Measurements from ENCODE around the gene AP5S1.
"Not testable (repeated sequence)": the region's sequence is repeated elsewhere in the genome, so short reads cannot be mapped to it uniquely, and the experiment has no call there.

Gene AP5S1

GRCh38 chr20:3811467-3812258, 8.7 kb upstream of the AP5S1 start:
- peak; percentile 84 for DNase-seq (ENCODE audit: low read depth, low spot score)

DNA sequence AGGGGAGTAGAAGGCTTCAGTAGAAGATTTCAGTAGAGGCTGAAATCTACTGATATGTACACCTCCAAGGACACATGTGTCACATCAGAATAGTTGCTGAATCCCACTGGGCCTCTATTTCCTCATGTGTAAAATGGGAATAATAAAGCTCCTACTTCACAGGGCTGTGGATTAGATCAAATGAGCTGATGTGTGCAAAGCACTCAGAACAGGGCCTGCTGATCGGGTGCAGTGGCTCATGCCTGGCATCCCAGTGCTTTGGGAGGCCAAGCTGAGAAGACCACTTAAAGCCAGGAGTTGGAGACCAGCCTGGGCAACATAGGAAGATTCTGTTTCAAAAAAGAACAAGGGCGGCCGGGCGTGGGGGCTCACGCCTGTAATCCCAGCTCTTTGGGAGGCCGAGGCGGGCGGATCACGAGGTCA, 8.1 kb upstream of the AP5S1 start:
- DNase-seq (ENCODE audit: low read depth, low spot score), result no peak

DNA sequence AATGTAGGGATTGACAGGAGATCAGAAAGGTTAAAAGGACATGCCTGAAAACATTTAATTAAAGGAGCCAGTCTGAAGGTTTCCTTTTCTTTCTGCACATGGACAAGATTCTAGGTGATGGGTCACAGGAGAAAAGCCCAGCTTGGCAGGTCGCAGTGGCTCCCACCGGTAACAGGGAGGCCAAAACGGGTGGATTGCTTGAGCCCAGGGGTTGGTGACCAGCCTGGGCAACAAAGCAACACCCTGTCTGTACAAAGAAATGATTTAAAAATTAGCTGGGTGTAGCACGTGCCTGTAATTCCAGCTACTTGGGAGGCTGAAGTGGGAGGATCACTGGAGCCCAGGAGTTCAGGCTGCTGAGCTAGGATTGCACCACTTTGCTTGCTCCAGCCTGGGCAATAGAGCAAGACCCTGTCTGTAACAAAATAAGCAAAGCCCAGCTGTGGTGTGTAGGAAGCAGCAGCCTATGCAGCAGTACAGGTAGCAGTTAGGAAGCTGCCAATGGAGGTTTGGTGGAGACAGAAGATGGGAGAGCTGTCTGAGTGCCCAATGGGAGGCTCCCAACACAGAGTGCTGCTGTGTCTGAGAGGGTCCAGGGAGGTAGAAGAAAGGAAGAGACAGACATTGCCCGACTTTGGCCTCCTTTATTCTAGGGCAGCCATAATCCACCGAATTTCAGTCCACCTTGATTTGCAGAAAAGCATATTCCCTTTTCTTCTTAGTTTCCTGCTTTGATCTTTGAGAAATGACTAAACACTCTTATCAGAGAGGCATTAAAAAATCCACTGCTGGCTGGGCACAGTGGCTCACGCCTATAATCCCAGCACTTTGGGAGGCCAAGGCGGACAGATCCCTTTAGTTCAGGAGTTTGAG, 7.1 kb upstream of the AP5S1 start:
- DNase-seq (ENCODE audit: low read depth, low spot score), result no peak

GRCh38 chr20:3813848-3814581, 6.3 kb upstream of the AP5S1 start:
- DNase-seq (ENCODE audit: low read depth, low spot score), result no peak

- no peak for DNase-seq (ENCODE audit: low read depth, low spot score)
Observed at GRCh38 chr20:3814928-3815495, 5.3 kb upstream of the AP5S1 start.

GRCh38 chr20:3815703-3816315, 4.5 kb upstream of the AP5S1 start:
- DNase-seq (ENCODE audit: low read depth, low spot score), result no peak

- no peak for DNase-seq (ENCODE audit: low read depth, low spot score)
Observed at GRCh38 chr20:3818155-3819151, 1.9 kb upstream of the AP5S1 start.

- DNase-seq (ENCODE audit: low read depth, low spot score), result no peak
Observed at GRCh38 chr20:3819411-3820047, 818 bp upstream of the AP5S1 start.

DNA sequence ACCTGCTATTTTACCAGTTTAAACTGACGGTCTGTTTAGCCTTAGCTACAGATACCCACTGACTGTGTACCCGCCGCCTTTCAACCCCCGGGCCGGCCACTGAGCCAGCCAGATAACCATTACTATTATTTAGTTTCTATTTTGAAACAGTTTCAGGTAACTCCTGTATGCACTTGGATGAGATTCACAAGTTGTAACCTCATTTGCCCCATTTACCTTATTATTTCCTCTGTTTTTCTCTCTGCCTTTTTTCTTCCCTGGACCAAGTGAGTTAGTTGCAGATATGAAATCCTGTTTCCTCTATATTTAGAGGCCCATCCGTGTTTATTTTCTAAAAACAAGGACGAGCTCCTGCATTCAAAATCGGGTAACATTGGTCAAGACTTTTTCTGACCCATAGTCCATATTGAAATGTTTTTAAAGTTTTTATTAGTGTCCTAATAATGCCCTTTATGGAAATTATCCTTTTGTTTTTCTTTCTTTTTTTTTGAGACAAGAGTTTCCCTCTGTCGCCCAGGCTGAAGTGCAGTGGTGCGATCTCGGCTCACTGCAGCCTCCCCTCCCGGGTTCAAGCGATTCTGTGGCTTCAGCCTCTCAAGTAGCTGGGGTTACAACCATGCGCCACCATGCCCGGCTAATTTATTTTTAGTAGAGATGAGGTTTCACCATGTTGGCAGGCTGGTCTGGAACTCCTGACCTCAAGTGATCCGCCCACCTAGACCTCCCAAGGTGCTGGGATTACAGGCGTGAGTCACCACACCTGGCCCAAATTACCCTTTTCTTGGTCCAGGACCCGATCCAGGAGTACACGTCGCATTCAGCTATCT, 767 bp downstream of the AP5S1 start:
- DNase-seq (ENCODE audit: low read depth, low spot score), result no peak

DNA sequence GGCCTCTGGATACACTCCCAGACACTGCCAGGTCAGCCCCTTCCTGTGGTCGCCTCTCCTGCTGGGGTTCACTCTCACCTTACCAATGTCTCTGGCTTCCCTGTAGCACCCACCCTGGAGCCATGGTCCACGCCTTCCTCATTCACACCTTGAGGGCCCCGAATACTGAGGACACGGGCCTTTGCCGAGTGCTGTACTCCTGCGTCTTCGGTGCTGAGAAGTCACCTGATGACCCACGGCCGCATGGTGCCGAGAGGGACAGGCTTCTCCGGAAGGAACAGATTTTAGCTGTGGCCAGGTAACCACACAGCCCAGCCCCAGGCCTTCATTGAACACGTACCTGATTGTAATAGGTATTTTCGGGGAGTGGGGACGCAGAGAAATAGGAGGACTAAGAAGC, 1.6 kb downstream of the AP5S1 start:
- no peak for DNase-seq (ENCODE audit: low read depth, low spot score)

GRCh38 chr20:3823881-3824280, 3.5 kb downstream of the AP5S1 start:
- no peak for DNase-seq (ENCODE audit: low read depth, low spot score)

DNA sequence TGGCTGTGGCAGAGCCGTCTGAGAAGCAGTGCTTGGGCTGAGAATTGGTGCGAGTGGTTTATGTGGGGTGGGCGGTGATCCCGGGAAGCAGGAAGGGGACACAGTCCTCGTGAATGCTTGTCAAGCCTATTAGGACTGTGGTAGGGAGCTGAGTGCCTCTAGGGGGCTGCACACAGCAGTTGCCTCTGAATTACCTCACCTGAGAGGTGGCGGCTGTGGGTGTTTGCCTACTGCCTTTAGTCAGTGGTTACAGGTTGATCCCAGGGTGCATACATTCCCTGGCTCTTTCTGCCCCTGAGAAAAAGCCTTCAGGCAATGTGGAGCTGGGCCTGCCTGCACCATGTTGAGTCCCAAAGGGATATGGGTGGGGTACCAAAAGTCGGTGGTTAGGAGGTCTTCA, 5.2 kb downstream of the AP5S1 start:
- no peak for DNase-seq (ENCODE audit: low read depth, low spot score)

- no peak for DNase-seq (ENCODE audit: low read depth, low spot score)
Observed at GRCh38 chr20:3826420-3826819, 6.1 kb downstream of the AP5S1 start.

DNA sequence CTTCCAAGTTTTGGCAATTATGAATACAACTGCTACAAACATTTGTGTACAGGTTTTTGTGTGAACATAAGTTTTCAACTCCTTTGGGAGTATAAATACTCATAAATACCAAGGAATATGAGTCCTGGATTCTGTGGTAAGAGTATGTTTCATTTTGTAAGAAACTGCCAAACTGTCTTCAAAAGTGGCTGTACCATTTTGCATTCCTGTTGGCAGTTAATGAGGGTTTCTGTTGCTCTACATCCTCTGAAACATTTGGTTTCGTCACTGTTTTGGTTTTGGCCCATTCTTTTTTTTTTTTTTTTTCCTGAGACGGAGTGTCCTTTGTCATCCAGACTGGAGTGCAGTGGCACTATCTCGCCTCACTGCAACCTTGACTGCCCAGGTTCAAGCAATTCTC, 8.5 kb downstream of the AP5S1 start:
- no peak for DNase-seq (ENCODE audit: low read depth, low spot score)

- not testable (repeated sequence) for DNase-seq (ENCODE audit: low read depth, low spot score)
Observed at GRCh38 chr20:3829891-3830290, 9.5 kb downstream of the AP5S1 start.

DNA sequence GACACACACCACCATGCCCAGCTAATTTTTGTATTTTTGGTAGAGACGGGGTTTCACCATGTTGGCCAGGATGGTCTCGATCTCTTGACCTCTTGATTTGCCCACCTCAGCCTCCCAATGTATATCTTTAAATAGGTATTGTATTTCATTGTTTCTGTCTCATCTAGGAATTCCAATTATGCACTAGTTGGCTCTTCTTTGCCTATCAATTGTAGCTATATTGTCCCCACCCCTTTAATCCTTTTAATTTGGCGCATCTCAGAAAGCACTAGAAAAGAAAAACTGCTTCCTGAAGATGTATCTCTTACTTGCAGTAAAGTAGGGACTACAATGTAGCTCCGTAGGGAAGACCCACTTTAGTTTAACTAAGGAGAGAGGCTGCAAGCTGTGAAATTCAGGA, 15.8 kb downstream of the AP5S1 start:
- DNase-seq (ENCODE audit: low read depth, low spot score), result no peak

GRCh38 chr20:3839328-3839727, 19.0 kb downstream of the AP5S1 start:
- no peak for DNase-seq (ENCODE audit: low read depth, low spot score)

DNA sequence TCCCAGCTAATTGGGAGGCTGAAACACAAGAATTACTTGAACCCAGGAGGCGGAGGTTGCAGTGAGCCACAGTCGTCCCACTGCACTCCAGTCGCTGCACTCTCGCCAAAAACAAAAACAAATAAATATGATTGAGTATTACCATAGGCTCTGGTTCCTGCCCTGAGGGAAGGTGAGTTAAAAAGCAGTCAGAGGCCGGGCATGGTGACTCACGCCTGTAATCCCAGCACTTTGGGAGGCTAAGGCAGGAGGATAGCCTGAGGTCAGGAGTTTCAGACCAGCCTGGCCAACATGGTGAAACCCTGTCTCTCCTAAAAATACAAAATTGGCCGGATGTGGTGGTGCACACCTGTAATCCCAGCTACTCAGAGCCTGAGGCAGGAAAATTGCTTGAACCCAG, 19.9 kb downstream of the AP5S1 start:
- not testable (repeated sequence) for DNase-seq (ENCODE audit: low read depth, low spot score)
